Liver (tissue), 9 donors: ENCODE measurements around the gene SEMA6B. TPM values are rescaled to one million over a fixed set of nuclear protein-coding genes. Genes with fewer than 3 reads are reported as not detected.
A peak's percentile ranks its signal among the peaks of the same experiment; 100 is the strongest.

Experiments
- DNase-seq: peaks from one replicate; pipeline ENCODE4 v3.0.0-alpha.2; 2017; ENCODE audit warnings: low spot score
- H3K27ac ChIP-seq, 2 donors: one replicate each; pipeline ENCODE4 v1.7.0; 2013; ENCODE audit warnings: inconsistent platforms in 2 of 2, low read length in 2 of 2, control low read depth in 1 of 2, low read depth in 1 of 2, mild to moderate bottlenecking in 1 of 2
- H3K27me3 ChIP-seq, 4 donors: one replicate each; pipeline versions ENCODE4 v1.6.1 to v1.7.0; 2013; ENCODE audit warnings: low read length in 3 of 4, inconsistent platforms in 1 of 4, mild to moderate bottlenecking in 1 of 4, moderate library complexity in 1 of 4; ENCODE audit not compliant: control insufficient read depth in 4 of 4, insufficient read depth in 4 of 4
- H3K36me3 ChIP-seq, 4 donors: one replicate each; pipeline versions ENCODE4 v1.6.1 to v1.7.0; 2013; ENCODE audit warnings: low read length in 3 of 4, mild to moderate bottlenecking in 3 of 4, low read depth in 1 of 4, moderate library complexity in 1 of 4; ENCODE audit not compliant: control insufficient read depth in 4 of 4, insufficient read depth in 3 of 4
- H3K4me1 ChIP-seq, 4 donors: one replicate each; pipeline versions ENCODE4 v1.6.1 to v1.7.0; 2013; ENCODE audit warnings: low read length in 3 of 4, mild to moderate bottlenecking in 3 of 4, moderate library complexity in 1 of 4; ENCODE audit not compliant: control insufficient read depth in 4 of 4, insufficient read depth in 4 of 4
- H3K4me3 ChIP-seq, 3 donors: one replicate each; pipeline versions ENCODE4 v1.6.1 to v1.7.0; 2013; ENCODE audit warnings: low read length in 3 of 3, control low read depth in 1 of 3, low read depth in 1 of 3, mild to moderate bottlenecking in 1 of 3
- H3K9ac ChIP-seq, 2 donors: one replicate each; pipeline ENCODE4 v1.7.0; 2013; ENCODE audit warnings: low read length in 2 of 2, mild to moderate bottlenecking in 2 of 2, moderate library complexity in 2 of 2, control low read depth in 1 of 2, low read depth in 1 of 2
- H3K9me3 ChIP-seq, 4 donors: one replicate each; pipeline versions ENCODE4 v1.6.1 to v1.7.0; 2013; ENCODE audit warnings: low read length in 3 of 4; ENCODE audit not compliant: control insufficient read depth in 4 of 4
- ATF3 ChIP-seq: IDR thresholded peaks from 2 replicates; pipeline ENCODE4 v1.6.1; 2016; ENCODE audit warnings: antibody characterized with exemption
- CTCF ChIP-seq: fragments of 150-350 bp; IDR thresholded peaks from 2 replicates; pipeline ENCODE4 v1.5.1; 2017; ENCODE audit warnings: improper control_type of control experiment, low read depth, low read length; ENCODE audit not compliant: missing input control
- EGR1 ChIP-seq, 2 donors: IDR thresholded peaks; 2 replicates each; pipeline ENCODE4 v1.6.1; 2016 to 2018; ENCODE audit warnings: antibody characterized with exemption in 2 of 2, low read depth in 2 of 2
- FOXA1 ChIP-seq: IDR thresholded peaks from 2 replicates; pipeline ENCODE4 v1.6.1; 2016; ENCODE audit warnings: antibody characterized with exemption
- FOXA2 ChIP-seq: IDR thresholded peaks from 2 replicates; pipeline ENCODE4 v1.6.1; 2016; ENCODE audit warnings: antibody characterized with exemption
- GABPA ChIP-seq, 2 donors: IDR thresholded peaks in 1 of 2; conservative IDR thresholded peaks in 1 of 2; 2 replicates each; pipeline ENCODE4 v1.6.1; 2016; ENCODE audit warnings: antibody characterized with exemption in 2 of 2, mild to moderate bottlenecking in 1 of 2, moderate library complexity in 1 of 2
- HNF4A ChIP-seq, 2 donors: conservative IDR thresholded peaks; 2 replicates each; pipeline ENCODE4 v1.6.1; 2016; ENCODE audit warnings: antibody characterized with exemption in 2 of 2, mild to moderate bottlenecking in 2 of 2
- HNF4G ChIP-seq: IDR thresholded peaks from 2 replicates; pipeline ENCODE4 v1.6.1; 2016; ENCODE audit warnings: antibody characterized with exemption
- JUND ChIP-seq, 2 donors: IDR thresholded peaks; 2 replicates each; pipeline ENCODE4 v1.6.1; 2016; ENCODE audit warnings: antibody characterized with exemption in 2 of 2
- MAX ChIP-seq: IDR thresholded peaks from 2 replicates; pipeline ENCODE4 v1.6.1; 2016; ENCODE audit warnings: antibody characterized with exemption
- NR2F2 ChIP-seq: IDR thresholded peaks from 2 replicates; pipeline ENCODE4 v1.6.1; 2016; ENCODE audit warnings: antibody characterized with exemption
- RAD21 ChIP-seq, 2 donors: IDR thresholded peaks; 2 replicates each; pipeline ENCODE4 v1.6.1; 2016; ENCODE audit warnings: antibody characterized with exemption in 2 of 2, mild to moderate bottlenecking in 2 of 2
- RXRA ChIP-seq, 2 donors: IDR thresholded peaks; 2 replicates each; pipeline ENCODE4 v1.6.1; 2017 to 2018; ENCODE audit warnings: antibody characterized with exemption in 2 of 2, mild to moderate bottlenecking in 1 of 2
- SP1 ChIP-seq: IDR thresholded peaks from 2 replicates; pipeline ENCODE4 v1.6.1; 2018; ENCODE audit warnings: antibody characterized with exemption, mild to moderate bottlenecking
- TAF1 ChIP-seq: conservative IDR thresholded peaks from 2 replicates; pipeline ENCODE4 v1.6.1; 2016; ENCODE audit warnings: antibody characterized with exemption, mild to moderate bottlenecking
- YY1 ChIP-seq: IDR thresholded peaks from 2 replicates; pipeline ENCODE4 v1.6.1; 2016; ENCODE audit warnings: antibody characterized with exemption, mild to moderate bottlenecking
- ZBTB33 ChIP-seq: IDR thresholded peaks from 2 replicates; pipeline ENCODE4 v1.6.1; 2016; ENCODE audit warnings: antibody characterized with exemption
- WGBS: extraction: QIAGEN DNeasy Blood & Tissue Kit; methylation state at CpG from one replicate; pipeline ENCODE4 v1.1.7; 2013; 5-methylcytosine and 5-hydroxymethylcytosine counted together
- polyA plus RNA-seq, 2 donors: library from polyadenylated mRNA; stranded (reverse) in 1 of 2; unstranded in 1 of 2; fragments of 200-250 nt in 1 of 2; fragments of >200 nt in 1 of 2; fragmentation: Nextera tagmentation in 1 of 2; extraction: Ambion mirVana in 1 of 2; gene quantifications; one replicate each; pipeline versions ENCODE4 v1.2.1 to v1.2.3, GENCODE V29; 2013 to 2015
- total RNA-seq, 2 donors: library from RNA; depleted of rRNA; stranded (reverse); fragments of >200 nt; gene quantifications; one replicate each; pipeline ENCODE4 v1.2.3, GENCODE V29; 2014
- TF ChIP-seq, protein P1 (sequence below): IDR thresholded peaks from 2 replicates; pipeline ENCODE4 v1.6.1; 2016; ENCODE audit warnings: antibody characterized with exemption, mild to moderate bottlenecking
- donor health status: healthy.
- donor health status: healthy.
- donor health status: healthy.
- donor health status: healthy.
- donor health status: healthy.

Gene SEMA6B
- total and polyA plus RNA-seq, 4 donors: 0.58 to 3.2 (median 2.9) TPM

- peak within 1 kb of the TSS in 2 of 3 donors; percentile 85 to 94 for H3K4me3 ChIP-seq
- TF ChIP-seq ZBTB33 (peak; percentile 1), HNF4G (no peak), GABPA (IDR thresholded peaks at IDR 0.05 in 1 of 2, conservative IDR thresholded peaks at IDR 0.05 in 1 of 2) (no peak), TAF1 (peak; percentile 84), ATF3 (no peak), RAD21 (IDR thresholded peaks at IDR 0.05) (peak in 1 of 2 donors; percentile 4), SP1 (no peak), NR2F2 (no peak), RXRA (IDR thresholded peaks at IDR 0.05) (peak; percentile 30 to 67), EGR1 (IDR thresholded peaks at IDR 0.05; ENCODE audit: low read depth in 2 of 2) (peak; percentile 89 to 92), YY1 (no peak), FOXA2 (no peak), CTCF (peak; percentile 24), FOXA1 (no peak), JUND (IDR thresholded peaks at IDR 0.05) (no peak), MAX (peak; percentile 18), HNF4A (conservative IDR thresholded peaks at IDR 0.05) (peak; percentile 31 to 76)
- TF ChIP-seq, protein P1, sequence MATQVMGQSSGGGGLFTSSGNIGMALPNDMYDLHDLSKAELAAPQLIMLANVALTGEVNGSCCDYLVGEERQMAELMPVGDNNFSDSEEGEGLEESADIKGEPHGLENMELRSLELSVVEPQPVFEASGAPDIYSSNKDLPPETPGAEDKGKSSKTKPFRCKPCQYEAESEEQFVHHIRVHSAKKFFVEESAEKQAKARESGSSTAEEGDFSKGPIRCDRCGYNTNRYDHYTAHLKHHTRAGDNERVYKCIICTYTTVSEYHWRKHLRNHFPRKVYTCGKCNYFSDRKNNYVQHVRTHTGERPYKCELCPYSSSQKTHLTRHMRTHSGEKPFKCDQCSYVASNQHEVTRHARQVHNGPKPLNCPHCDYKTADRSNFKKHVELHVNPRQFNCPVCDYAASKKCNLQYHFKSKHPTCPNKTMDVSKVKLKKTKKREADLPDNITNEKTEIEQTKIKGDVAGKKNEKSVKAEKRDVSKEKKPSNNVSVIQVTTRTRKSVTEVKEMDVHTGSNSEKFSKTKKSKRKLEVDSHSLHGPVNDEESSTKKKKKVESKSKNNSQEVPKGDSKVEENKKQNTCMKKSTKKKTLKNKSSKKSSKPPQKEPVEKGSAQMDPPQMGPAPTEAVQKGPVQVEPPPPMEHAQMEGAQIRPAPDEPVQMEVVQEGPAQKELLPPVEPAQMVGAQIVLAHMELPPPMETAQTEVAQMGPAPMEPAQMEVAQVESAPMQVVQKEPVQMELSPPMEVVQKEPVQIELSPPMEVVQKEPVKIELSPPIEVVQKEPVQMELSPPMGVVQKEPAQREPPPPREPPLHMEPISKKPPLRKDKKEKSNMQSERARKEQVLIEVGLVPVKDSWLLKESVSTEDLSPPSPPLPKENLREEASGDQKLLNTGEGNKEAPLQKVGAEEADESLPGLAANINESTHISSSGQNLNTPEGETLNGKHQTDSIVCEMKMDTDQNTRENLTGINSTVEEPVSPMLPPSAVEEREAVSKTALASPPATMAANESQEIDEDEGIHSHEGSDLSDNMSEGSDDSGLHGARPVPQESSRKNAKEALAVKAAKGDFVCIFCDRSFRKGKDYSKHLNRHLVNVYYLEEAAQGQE: peak; percentile 57
- H3K9ac ChIP-seq: no peak within 1 kb of the TSS
Measured at GRCh38 chr19:4534836-4535658, 24.4 kb downstream of the SEMA6B start, which contains the start of gene PLIN5. Gene PLIN5, minus strand, starts transcription at chr19:4535224. Its CDS starts 1,150 bp downstream, at chr19:4534074.

More at GRCh38 chr19:4534836-4535658, 24.4 kb downstream of the SEMA6B start, which contains the start of gene PLIN5:
- peaks cover 0 to 2% (median 0%) of the 10 kb centered on the region in 4 donors for H3K36me3 ChIP-seq
- H3K27me3 ChIP-seq: no peaks in the 10 kb centered on the region
- H3K4me1 ChIP-seq: peaks cover 2 to 25% (median 10%) of the 10 kb centered on the region in 4 donors
- WGBS: 4% methylated on average over 49 of the region's 49 CpGs
- peak; percentile 96 for DNase-seq
- H3K27ac ChIP-seq: peak within 1 kb of the TSS; percentile 80 to 81
- no peaks in the 10 kb centered on the region for H3K9me3 ChIP-seq
